ENCODE data around the gene LTBP1. TPM values are rescaled to one million over a fixed set of nuclear protein-coding genes. Genes with fewer than 3 reads are reported as not detected.

LTBP1 gene
- polyA plus RNA-seq, 1 donor (not counting 4 experiments of a cell fraction or from before 2014, with no cell fraction given) = 9.2 TPM

- no peak overlapping the region for H3K9ac ChIP-seq (ENCODE audit: control insufficient read depth, extremely low read depth, insufficient read depth, low read length)
- dilution Hi-C loops (cut with MboI; ENCODE audit: extremely low pct_ligation_motif_present, low sequenced_read_pairs) = no loop called here
- no peak for FAIRE-seq
- no peaks in the 10 kb centered on the region for H3K36me3 ChIP-seq (ENCODE audit: control insufficient read depth in 2 of 2, extremely low read depth in 1 of 2, insufficient read depth in 2 of 2, low read length in 2 of 2)
- no peak for TF ChIP-seq EZH2 (IDR thresholded peaks at IDR 0.05; ENCODE audit: low read length)
- TF ChIP-seq CTCF (optimal IDR thresholded peaks at IDR 0.05 in 1 of 3, IDR thresholded peaks at IDR 0.05 in 1 of 3, conservative IDR thresholded peaks at IDR 0.05 in 1 of 3; ENCODE audit: extremely low read depth in 1 of 3, insufficient read depth in 2 of 3, low read length in 3 of 3) = no peak
- no peaks in the 10 kb centered on the region for H3K4me1 ChIP-seq (ENCODE audit: control insufficient read depth, extremely low read depth, insufficient read depth, low read length)
- no peaks in the 10 kb centered on the region for H3K79me2 ChIP-seq (ENCODE audit: control insufficient read depth, insufficient read depth, low read length)
- H3K9me3 ChIP-seq (ENCODE audit: control insufficient read depth, low read depth, low read length) = peaks cover 2% of the 10 kb centered on the region
- H3K4me2 ChIP-seq (ENCODE audit: control insufficient read depth, extremely low read depth, insufficient read depth, low read depth, low read length) = no peak overlapping the region
- no peak overlapping the region for H2AFZ ChIP-seq (ENCODE audit: control insufficient read depth, low read length)
- H4K20me1 ChIP-seq (ENCODE audit: control insufficient read depth, extremely low read depth, insufficient read depth, low read length) = no peaks in the 10 kb centered on the region
- no peaks in the 10 kb centered on the region for H3K27me3 ChIP-seq (ENCODE audit: control insufficient read depth, extremely low read depth, insufficient read depth, low read length)
- H3K9me1 ChIP-seq (ENCODE audit: control insufficient read depth, extremely low read depth, insufficient read depth, low read length) = no peaks in the 10 kb centered on the region
- H3K4me3 ChIP-seq (ENCODE audit: control insufficient read depth in 2 of 3, extremely low read depth in 1 of 3, insufficient read depth in 2 of 3, low read depth in 1 of 3, low read length in 3 of 3) = no peak overlapping the region
- H3K27ac ChIP-seq (ENCODE audit: control insufficient read depth, insufficient read depth, low read length) = no peak overlapping the region
- no peak for DNase-seq (ENCODE audit: low read depth, low spot score)
Observed at GRCh38 chr2:33093283-33093993, 146.7 kb downstream of the LTBP1 start.

- dilution Hi-C loops (cut with MboI; ENCODE audit: extremely low pct_ligation_motif_present, low sequenced_read_pairs) = no loop called here
- DNase-seq (ENCODE audit: low read depth, low spot score) = no peak
Observed at GRCh38 chr2:33094303-33094702, 147.6 kb downstream of the LTBP1 start.

More at GRCh38 chr2:33094303-33094702, 147.6 kb downstream of the LTBP1 start:
- Histone ChIP-seq H3K9me3 (ENCODE audit: control insufficient read depth, low read depth, low read length) (peaks cover 2% of the 10 kb centered on the region), H3K79me2 (ENCODE audit: control insufficient read depth, insufficient read depth, low read length) (no peaks in the 10 kb centered on the region), H3K27ac (ENCODE audit: control insufficient read depth, insufficient read depth, low read length) (no peak overlapping the region), H3K9ac (ENCODE audit: control insufficient read depth, extremely low read depth, insufficient read depth, low read length) (no peak overlapping the region), H4K20me1 (ENCODE audit: control insufficient read depth, extremely low read depth, insufficient read depth, low read length) (no peaks in the 10 kb centered on the region), H2AFZ (ENCODE audit: control insufficient read depth, low read length) (no peak overlapping the region), H3K9me1 (ENCODE audit: control insufficient read depth, extremely low read depth, insufficient read depth, low read length) (no peaks in the 10 kb centered on the region), H3K27me3 (ENCODE audit: control insufficient read depth, extremely low read depth, insufficient read depth, low read length) (no peaks in the 10 kb centered on the region), H3K4me2 (ENCODE audit: control insufficient read depth, extremely low read depth, insufficient read depth, low read depth, low read length) (no peak overlapping the region), H3K4me1 (ENCODE audit: control insufficient read depth, extremely low read depth, insufficient read depth, low read length) (no peaks in the 10 kb centered on the region), H3K4me3 (ENCODE audit: control insufficient read depth in 2 of 3, extremely low read depth in 1 of 3, insufficient read depth in 2 of 3, low read depth in 1 of 3, low read length in 3 of 3) (no peak overlapping the region), H3K36me3 (ENCODE audit: control insufficient read depth in 2 of 2, extremely low read depth in 1 of 2, insufficient read depth in 2 of 2, low read length in 2 of 2) (no peaks in the 10 kb centered on the region)
- TF ChIP-seq CTCF (optimal IDR thresholded peaks at IDR 0.05 in 1 of 3, IDR thresholded peaks at IDR 0.05 in 1 of 3, conservative IDR thresholded peaks at IDR 0.05 in 1 of 3; ENCODE audit: extremely low read depth in 1 of 3, insufficient read depth in 2 of 3, low read length in 3 of 3) = no peak
- TF ChIP-seq EZH2 (IDR thresholded peaks at IDR 0.05; ENCODE audit: low read length) = no peak
- FAIRE-seq = no peak

All from keratinocyte (primary cell).